Ureter (tissue), 1 donor: ENCODE results near the gene KDM1B. TPM values are rescaled to one million over a fixed set of nuclear protein-coding genes. Genes with fewer than 3 reads are reported as not detected.

Source experiments
- DNase-seq: peaks from one replicate; pipeline ENCODE4 v3.0.0-alpha.2; 2020; ENCODE audit warnings: low spot score
- total RNA-seq: library from RNA; stranded (reverse); gene quantifications from one replicate; pipeline ENCODE4 v1.2.4, GENCODE V29; 2023
- donor health status: DM: yes; HTN: yes; CAD: no.

Gene KDM1B
- total RNA-seq, 1 donor from 2014 or later = 18.8 TPM

DNA sequence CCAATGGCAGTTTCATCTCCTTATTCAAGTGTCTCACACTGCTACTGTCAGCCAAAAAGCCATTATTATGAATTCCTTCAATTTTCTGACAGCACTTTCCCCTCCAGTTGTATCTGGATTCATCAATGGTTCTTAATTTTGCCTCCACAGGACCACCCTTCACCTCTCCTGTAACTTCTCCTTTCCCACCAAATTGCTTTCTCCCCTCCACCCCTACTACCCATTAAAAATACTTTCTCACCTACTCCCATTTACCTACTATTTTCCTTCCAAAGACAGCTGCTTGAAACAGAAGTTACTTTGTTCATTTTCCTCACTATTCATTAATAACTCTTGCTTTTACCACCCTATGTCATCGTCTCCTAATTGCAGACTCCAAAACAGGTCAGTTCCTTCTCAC is 79.3 kb downstream of the KDM1B start:
- no peak for DNase-seq

- no peak for DNase-seq
These were observed 80.3 kb downstream of the KDM1B start for GRCh38 chr6:18235524-18235923.

DNA sequence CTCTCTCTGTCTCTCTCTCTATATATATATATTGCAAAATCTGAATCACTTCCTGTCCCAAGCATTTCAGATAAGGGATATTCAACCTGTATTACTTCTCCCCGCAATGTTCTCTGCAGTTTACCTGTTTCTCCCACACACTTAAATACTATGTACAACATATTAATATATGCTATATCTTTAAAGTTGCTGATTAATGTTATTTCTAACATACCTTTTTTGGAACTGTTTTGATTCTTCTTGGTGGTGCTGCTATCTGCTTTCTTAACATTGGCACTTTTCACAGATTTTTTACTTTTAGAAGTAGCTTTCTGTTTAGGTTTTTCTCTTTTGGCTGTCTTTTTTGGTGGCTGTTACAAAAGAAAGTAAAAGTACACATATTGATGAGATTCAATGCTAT is 81.9 kb downstream of the KDM1B start:
- DNase-seq = no peak

DNA sequence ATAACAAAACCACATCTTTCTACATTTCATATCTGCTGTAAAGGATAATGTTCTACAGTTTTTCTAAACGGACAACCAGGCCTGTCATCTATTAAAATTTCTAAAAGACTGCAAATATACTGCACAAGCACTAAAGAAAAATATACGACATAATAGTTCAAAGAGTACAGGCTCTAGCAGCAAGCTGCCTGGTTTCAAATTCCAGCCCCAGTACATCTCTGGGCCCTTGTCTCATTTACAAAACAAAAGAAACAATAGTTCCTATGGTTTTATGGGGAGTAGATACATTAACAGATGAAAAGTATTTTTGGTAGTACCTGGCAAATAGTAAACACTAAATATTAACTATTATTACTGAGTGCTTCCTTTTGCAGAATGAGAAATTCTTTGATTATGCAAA is 85.0 kb downstream of the KDM1B start:
- DNase-seq = no peak

DNA sequence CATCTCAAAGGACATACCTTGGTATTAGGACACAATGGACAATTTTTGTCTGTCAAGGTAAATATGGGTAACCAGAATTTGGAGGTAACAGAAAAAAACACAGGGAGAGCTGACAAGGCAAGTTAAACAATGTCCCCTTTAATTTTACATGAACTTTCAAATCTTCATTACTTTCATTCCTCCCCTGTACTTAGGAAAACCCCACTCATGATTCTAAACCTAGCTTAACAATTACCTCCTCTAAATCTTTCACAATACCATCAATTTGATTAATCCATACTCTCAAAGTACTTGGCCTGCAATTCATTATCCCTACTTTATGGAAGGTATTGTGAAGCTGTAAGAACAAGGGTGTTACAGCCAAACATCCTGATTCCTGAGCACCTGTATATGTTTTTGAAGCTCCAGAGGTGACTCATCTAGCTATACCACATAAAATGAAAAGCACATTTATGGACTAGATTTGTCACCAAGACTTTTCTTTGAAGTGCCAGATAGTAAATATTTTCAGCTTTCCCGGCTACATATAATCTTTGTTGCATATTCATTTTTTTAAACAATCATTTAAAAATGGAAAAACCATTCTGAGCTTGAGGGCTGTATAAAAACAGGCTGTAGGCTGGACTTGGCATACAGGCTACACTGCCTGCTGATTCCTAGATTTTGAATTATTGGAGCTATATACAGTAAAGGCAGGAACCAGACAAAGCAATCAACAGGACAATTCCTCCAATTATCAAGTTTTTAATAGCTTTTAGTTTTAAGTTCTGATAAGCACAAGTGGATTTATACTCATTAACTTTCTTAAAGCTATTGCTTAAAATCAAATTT is 86.2 kb downstream of the KDM1B start:
- no peak for DNase-seq

- DNase-seq = no peak
These were observed 87.0 kb downstream of the KDM1B start for GRCh38 chr6:18242062-18242851.

GRCh38 chr6:18243302-18243893 is 88.2 kb downstream of the KDM1B start:
- DNase-seq = no peak

GRCh38 chr6:18244251-18244650 is 89.0 kb downstream of the KDM1B start:
- DNase-seq = no peak

DNA sequence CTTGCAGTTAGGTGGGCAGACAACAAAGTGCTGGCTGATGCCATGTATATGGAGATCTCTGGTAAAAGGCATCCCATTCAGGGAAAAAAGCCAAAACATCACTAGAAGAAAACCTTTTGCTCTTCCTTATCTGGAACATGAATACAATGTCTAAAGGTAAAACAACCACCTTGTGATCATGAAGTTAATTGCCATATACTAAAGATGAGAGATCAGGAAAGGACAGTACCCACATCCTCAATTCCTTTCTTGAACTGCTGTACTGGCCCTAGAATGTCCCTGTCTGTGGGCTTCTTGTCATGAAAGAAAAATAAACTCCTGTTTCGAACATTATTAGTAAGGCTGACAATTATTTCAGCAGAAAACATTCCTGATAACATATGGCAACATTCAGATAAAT is 89.9 kb downstream of the KDM1B start:
- DNase-seq = no peak

GRCh38 chr6:18245642-18246041 is 90.4 kb downstream of the KDM1B start:
- DNase-seq = no peak

- DNase-seq = no peak
These were observed 91.0 kb downstream of the KDM1B start for GRCh38 chr6:18246205-18246604.

GRCh38 chr6:18247002-18247401 is 91.8 kb downstream of the KDM1B start:
- no peak for DNase-seq

GRCh38 chr6:18248698-18249097 is 93.5 kb downstream of the KDM1B start:
- no peak for DNase-seq

DNA sequence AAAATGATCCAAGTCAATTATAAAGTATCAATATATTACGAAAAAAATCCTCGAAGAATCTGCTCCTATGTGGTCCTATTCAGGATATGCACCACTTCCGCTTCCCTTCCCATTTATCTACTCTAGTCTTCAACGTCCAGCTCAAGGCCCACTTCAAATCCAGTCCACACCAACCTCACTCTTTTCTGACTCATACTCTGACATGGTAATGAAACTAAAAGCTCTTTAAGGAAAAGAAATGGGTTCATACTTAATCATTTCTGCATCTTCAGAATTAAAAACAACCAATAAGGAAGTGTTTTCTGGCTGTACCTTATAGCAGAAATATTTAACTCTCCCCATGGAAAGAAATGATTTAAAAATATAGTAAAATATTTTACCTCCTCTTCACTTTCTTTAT is 94.0 kb downstream of the KDM1B start:
- DNase-seq = no peak

DNA sequence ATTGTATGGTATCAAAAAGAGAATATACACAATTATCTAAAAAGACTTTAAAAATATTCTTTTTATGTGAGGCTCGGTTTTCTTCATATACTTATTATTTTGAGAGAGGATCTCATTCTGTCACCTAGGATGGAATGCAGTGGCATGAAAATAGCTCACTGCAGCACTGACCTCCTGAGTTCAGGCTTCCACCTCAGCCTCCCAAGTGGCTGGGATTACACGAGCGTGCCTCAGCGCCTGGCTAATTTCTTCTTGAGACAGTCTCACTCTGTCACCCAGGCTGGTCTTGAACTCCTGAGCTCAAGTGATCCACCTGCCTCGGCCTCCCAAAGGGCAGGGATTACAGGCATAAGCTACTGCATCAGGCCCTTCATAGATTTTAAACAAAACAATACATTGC is 98.4 kb downstream of the KDM1B start:
- DNase-seq = no peak

- no peak for DNase-seq
These were observed 99.6 kb downstream of the KDM1B start for GRCh38 chr6:18254793-18255192.

DNA sequence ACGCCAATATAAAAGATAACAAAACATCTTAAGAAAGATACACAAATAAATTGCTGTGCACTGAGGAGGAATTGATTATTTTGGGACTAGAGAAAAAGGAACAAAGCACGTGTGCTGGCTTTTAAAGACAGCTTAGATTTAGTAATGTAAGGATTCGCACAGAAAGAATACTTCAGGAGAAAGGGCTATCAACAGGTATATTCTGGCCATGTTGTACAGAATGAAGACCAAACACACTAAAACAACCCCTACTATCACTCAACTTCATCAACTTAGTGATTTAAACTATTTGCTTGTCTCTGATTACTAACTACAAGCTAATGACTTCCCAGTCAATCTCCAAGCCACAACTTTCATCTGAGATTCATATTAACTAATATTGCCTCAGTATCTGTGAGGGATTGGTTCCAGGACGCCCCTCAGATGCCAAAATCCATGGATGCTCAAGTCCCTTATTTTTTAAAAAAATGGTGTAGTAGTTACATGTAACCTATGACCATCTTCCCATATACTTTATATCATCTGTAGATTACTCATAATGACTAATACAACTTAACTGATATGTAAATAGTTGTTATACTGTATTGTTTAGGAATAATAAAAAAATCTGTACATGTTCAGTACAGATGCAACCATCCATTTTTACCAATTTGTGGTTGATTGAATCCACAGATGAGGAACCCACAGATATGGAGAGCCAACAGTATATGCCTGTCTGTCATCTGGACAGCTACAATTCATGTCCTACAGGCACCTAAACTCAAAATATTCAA is 104.6 kb downstream of the KDM1B start:
- DNase-seq = no peak

DNA sequence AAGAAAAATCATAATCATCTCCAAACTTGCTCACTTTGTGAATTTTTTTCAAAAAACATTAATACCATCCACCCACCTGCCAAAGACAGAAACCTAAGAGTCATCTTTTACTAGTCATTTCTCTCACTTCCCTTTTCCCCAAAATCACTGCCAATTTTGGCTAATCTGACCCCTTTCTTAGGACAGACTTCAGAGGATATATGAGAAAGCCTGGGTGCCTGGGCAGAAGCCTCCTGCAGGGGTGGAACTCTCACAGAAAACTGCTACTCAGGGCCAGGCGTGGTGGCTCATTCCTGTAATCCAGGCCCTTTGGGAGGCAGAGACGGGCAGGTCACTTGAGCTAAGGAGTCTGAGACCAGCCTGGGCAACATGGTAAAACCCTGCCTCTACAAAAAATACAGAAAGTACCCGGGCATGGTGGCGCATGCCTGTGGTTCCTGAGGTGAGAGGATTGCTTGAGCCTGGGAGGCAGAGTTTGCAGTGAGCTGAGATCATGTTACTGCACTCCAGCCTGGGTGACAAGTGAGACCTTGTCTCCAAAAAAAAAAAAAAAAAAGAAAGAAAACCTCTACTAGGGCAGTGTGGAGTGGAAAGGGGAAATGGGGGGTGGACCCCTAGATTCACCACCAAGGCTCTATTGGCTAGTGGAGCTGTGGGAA is 105.4 kb downstream of the KDM1B start:
- no peak for DNase-seq

DNA sequence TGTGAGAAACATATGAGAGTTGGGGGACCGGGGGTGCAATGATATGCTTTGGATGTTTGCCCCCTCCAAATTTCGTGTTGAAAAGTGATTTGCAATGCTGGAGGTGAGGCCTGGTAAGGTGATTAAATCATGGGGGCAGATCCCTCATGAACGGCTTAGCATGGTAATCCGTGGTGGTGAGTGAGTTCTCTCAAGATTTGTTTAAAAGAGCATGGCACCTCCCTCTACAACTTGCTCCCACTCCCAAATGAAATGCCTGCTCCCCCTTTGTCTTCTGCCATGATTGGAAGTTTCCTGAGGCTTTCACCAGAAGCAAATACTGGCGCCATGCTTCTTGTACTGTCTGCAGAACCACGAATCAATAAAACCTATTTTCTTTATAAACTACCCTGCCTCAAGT is 106.7 kb downstream of the KDM1B start:
- no peak for DNase-seq

DNA sequence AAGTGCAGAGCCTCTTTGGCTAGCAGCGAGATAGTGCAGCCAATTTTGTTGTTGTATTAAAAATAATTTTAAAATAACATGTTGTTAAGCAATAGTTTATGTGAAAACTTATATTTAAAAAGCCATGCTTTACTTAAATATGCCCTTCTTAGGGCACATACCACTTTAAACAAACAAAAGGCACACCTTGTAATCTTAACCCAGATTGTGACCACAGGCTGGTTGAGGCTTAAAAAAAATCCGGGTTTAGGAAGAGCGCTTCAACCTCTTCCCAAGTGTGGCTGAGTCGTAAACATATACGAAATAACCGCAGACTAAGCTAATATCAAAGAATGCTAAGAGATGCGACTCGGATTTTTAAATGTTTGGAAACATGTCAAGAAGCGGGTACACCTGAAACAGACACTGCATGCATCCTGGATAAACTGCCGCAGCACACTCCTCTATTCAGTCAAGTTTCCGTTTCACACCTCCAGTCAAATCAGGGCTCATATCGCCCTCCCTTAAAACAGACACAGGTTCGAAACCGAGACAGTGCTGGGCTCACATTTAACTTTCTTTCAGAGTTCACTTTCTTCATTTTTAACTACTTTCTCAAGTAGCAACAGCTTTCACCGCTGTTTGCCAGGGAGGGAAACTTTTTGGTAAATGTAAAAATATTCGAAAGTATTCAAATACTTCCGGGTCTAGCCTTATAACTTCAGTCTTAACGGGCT is 107.6 kb downstream of the KDM1B start:
- no peak for DNase-seq
